BLaER1 treated with 17β-estradiol and CSF1 and Interleukin-3, amounts not matched to agents 10 nM and 100 nM (cell line): Measurements from ENCODE around the gene SASH1.

ENCODE experiments used
- H3K27ac ChIP-seq, 11 experiments: shearing (Covaris generic); formaldehyde crosslinking; 2 replicates each; pipeline ENCODE4 v1.8.1; 2022
- H3K27me3 ChIP-seq, 11 experiments: shearing (Covaris generic); formaldehyde crosslinking; 2 replicates each; pipeline ENCODE4 v1.8.1; 2022
- H3K36me3 ChIP-seq, 11 experiments: shearing (Covaris generic); formaldehyde crosslinking; 2 replicates each; pipeline ENCODE4 v1.8.1; 2022
- H3K4me1 ChIP-seq, 10 experiments: shearing (Covaris generic); formaldehyde crosslinking; 2 replicates each; pipeline ENCODE4 v1.8.1; 2022
- H3K4me2 ChIP-seq, 11 experiments: shearing (Covaris generic); formaldehyde crosslinking; 2 replicates each; pipeline ENCODE4 v1.8.1; 2022
- H3K4me3 ChIP-seq, 10 experiments: shearing (Covaris generic); formaldehyde crosslinking; 2 replicates each; pipeline ENCODE4 v1.8.1; 2022
- H3K9ac ChIP-seq, 11 experiments: shearing (Covaris generic); formaldehyde crosslinking; 2 replicates each; pipeline ENCODE4 v1.8.1; 2022
- H3K9me3 ChIP-seq, 11 experiments: shearing (Covaris generic); formaldehyde crosslinking; replicated peaks in 1 of 11; 2 replicates each; pipeline ENCODE4 v1.8.1; 2022
- H4K20me1 ChIP-seq, 11 experiments: shearing (Covaris generic); formaldehyde crosslinking; 2 replicates each; pipeline ENCODE4 v1.8.1; 2022
- Cebpa-rat ChIP-seq, 11 experiments: shearing (Covaris generic); IDR thresholded peaks; 2 replicates each; pipeline ENCODE4 v1.8.1; 2022

Gene SASH1

GRCh38 chr6:148443798-148444560 is 101.3 kb downstream of the SASH1 start:
- Histone ChIP-seq H3K27ac (no peak overlapping the region), H3K9ac (no peak overlapping the region), H3K4me2 (no peak overlapping the region), H3K36me3 (peaks cover 0 to 7% (median 0%) of the 10 kb centered on the region in 11 experiments; a peak in 2 of 22 replicates), H3K9me3 (no peaks in the 10 kb centered on the region), H4K20me1 (no peaks in the 10 kb centered on the region; a peak in 2 of 22 replicates), H3K4me3 (no peak overlapping the region), H3K4me1 (peaks cover 8 to 54% (median 17%) of the 10 kb centered on the region in 10 experiments), H3K27me3 (peaks cover 0 to 10% (median 0%) of the 10 kb centered on the region in 11 experiments; a peak in 3 of 22 replicates)
- TF ChIP-seq Cebpa-rat (IDR thresholded peaks at IDR 0.05) = no peak

DNA sequence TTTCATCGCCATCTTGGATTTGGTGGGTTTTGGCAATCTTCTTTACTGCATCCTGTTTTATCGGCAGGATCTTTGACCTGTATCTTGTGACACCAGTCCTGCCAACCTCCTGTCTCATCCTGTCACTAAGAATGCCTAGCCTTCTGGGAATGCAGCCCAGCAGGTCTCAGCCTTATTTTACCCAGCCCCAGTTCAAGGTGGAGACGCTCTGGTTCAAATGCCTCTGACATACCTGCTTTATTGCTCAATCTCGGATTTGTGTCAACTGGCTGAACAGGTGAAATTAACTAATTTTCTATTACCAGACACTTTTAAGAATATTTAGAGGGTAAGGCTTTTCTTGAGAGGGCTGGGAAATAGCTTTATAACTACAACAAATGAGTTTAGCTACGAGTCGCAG is 102.5 kb downstream of the SASH1 start:
- no peak overlapping the region for H3K9ac ChIP-seq
- peaks cover 0 to 15% (median 1%) of the 10 kb centered on the region in 11 experiments; a peak in 7 of 22 replicates for H3K27me3 ChIP-seq
- no peaks in the 10 kb centered on the region for H3K9me3 ChIP-seq
- H3K4me1 ChIP-seq = peaks cover 8 to 65% (median 18%) of the 10 kb centered on the region in 10 experiments
- H3K27ac ChIP-seq = no peak overlapping the region
- peaks cover 0 to 7% (median 0%) of the 10 kb centered on the region in 11 experiments; a peak in 2 of 22 replicates for H3K36me3 ChIP-seq
- no peak for TF ChIP-seq Cebpa-rat (IDR thresholded peaks at IDR 0.05)
- H4K20me1 ChIP-seq = no peaks in the 10 kb centered on the region; a peak in 3 of 22 replicates
- no peak overlapping the region for H3K4me3 ChIP-seq
- no peak overlapping the region for H3K4me2 ChIP-seq

- TF ChIP-seq Cebpa-rat (IDR thresholded peaks at IDR 0.05) = no peak
- no peak overlapping the region for H3K4me3 ChIP-seq
- H3K4me2 ChIP-seq = no peak overlapping the region
- peaks cover 0 to 20% (median 4%) of the 10 kb centered on the region in 11 experiments; a peak in 9 of 22 replicates for H3K27me3 ChIP-seq
- peaks cover 8 to 65% (median 18%) of the 10 kb centered on the region in 10 experiments for H3K4me1 ChIP-seq
- peaks cover 0 to 7% (median 0%) of the 10 kb centered on the region in 11 experiments; a peak in 1 of 22 replicates for H3K36me3 ChIP-seq
- H3K9ac ChIP-seq = no peak overlapping the region
- H4K20me1 ChIP-seq = no peaks in the 10 kb centered on the region; a peak in 3 of 22 replicates
- H3K27ac ChIP-seq = no peak overlapping the region
- H3K9me3 ChIP-seq = no peaks in the 10 kb centered on the region
Measured at GRCh38 chr6:148445620-148446019, 103.0 kb downstream of the SASH1 start.

- peaks cover 6 to 65% (median 17%) of the 10 kb centered on the region in 10 experiments for H3K4me1 ChIP-seq
Measured at GRCh38 chr6:148446681-148447080, 104.0 kb downstream of the SASH1 start.

DNA sequence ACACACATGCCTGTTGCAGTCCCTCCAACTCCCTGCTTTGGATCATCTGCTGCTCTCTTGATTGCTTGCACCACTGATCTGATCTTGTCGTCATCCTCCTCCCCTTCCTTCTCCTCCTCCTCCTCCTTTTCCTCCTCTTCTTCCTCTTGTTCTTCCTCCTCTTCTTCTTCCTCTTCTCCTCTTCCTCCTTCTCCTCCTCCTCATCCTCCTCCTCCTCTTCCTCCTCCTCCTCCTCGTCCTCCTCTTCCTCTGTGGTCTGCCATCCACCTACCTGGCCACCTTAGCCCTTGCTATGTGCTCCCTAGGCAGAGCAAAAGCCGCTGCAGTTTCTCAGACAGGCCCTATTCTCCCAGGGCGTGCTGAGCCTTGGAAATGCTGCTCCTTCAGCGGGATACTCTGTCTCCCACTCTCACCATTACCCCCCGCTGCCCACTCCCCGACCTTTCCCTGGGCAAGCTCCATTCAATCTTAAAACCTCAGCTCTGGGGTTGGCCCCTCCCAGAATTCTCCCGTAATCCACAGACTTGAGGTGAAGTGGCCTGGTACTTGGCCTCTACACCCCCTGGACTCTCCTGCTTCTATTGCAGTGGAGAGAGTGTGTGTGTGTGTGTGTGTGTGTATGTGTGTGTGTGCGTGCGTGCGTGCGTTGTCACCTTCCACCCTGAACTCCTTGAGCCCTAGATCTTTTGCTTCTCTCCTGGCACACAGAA is 105.0 kb downstream of the SASH1 start:
- Histone ChIP-seq H4K20me1 (peaks cover 0 to 5% (median 0%) of the 10 kb centered on the region in 11 experiments; a peak in 4 of 22 replicates), H3K9ac (no peak overlapping the region; a peak in 1 of 22 replicates), H3K4me2 (peak overlapping the region in 3 of 11 experiments; percentile 42 to 77 (median 49); a peak in 6 of 22 replicates), H3K9me3 (no peaks in the 10 kb centered on the region), H3K4me3 (no peak overlapping the region), H3K27ac (0 out of 22 replicates have a peak overlapping the region, but pooled peaks of 1 of the 11 experiments have one; percentile 6), H3K36me3 (peaks cover 0 to 7% (median 0%) of the 10 kb centered on the region in 11 experiments; a peak in 2 of 22 replicates), H3K27me3 (peaks cover 0 to 31% (median 5%) of the 10 kb centered on the region in 11 experiments; a peak in 12 of 22 replicates), H3K4me1 (peaks cover 15 to 64% (median 21%) of the 10 kb centered on the region in 10 experiments)
- TF ChIP-seq Cebpa-rat (IDR thresholded peaks at IDR 0.05) = no peak

More at GRCh38 chr6:148446681-148447080, 104.0 kb downstream of the SASH1 start:
- Histone ChIP-seq H4K20me1 (no peaks in the 10 kb centered on the region; a peak in 3 of 22 replicates), H3K9ac (no peak overlapping the region), H3K27me3 (peaks cover 0 to 24% (median 5%) of the 10 kb centered on the region in 11 experiments; a peak in 11 of 22 replicates), H3K27ac (no peak overlapping the region), H3K36me3 (peaks cover 0 to 7% (median 0%) of the 10 kb centered on the region in 11 experiments; a peak in 1 of 22 replicates), H3K9me3 (no peaks in the 10 kb centered on the region), H3K4me2 (peak overlapping the region in 2 of 11 experiments; percentile 38 to 77; a peak in 4 of 22 replicates), H3K4me3 (no peak overlapping the region)
- TF ChIP-seq Cebpa-rat (IDR thresholded peaks at IDR 0.05) = no peak

GRCh38 chr6:148448369-148449012 is 105.9 kb downstream of the SASH1 start:
- peak overlapping the region in 5 of 11 experiments; percentile 9 to 77 (median 42); a peak in 9 of 22 replicates for H3K4me2 ChIP-seq
- H3K27me3 ChIP-seq = peaks cover 0 to 39% (median 11%) of the 10 kb centered on the region in 11 experiments; a peak in 13 of 22 replicates
- peaks cover 17 to 62% (median 22%) of the 10 kb centered on the region in 10 experiments for H3K4me1 ChIP-seq
- H3K36me3 ChIP-seq = peaks cover 0 to 9% (median 0%) of the 10 kb centered on the region in 11 experiments; a peak in 2 of 22 replicates
- no peak overlapping the region; a peak in 1 of 22 replicates for H3K27ac ChIP-seq
- no peaks in the 10 kb centered on the region for H3K9me3 ChIP-seq
- no peak overlapping the region for H3K4me3 ChIP-seq
- no peak for TF ChIP-seq Cebpa-rat (IDR thresholded peaks at IDR 0.05)
- peaks cover 0 to 5% (median 0%) of the 10 kb centered on the region in 11 experiments; a peak in 6 of 22 replicates for H4K20me1 ChIP-seq
- H3K9ac ChIP-seq = no peak overlapping the region

DNA sequence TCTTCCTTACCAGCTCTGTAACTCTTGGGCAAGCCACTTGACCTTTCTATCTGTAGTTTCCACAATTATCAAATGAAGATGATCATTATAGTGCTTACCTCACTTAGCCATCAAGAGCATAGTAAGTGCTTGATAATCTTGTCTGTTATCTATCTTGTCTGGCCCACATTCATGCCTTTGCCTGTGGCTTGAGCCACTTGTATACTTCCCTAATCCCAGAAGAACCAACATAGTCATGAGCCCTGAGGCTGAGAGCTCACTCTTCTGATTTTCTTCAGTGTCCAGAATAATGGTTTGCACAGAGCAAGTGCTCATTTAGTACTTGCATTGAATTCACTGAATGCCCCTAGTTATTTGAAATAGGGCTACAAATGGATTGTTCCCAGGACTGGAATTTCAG is 108.2 kb downstream of the SASH1 start:
- peak overlapping the region in 8 of 11 experiments; percentile 58 to 75 (median 70); a peak in 10 of 22 replicates for H3K4me2 ChIP-seq
- H3K4me1 ChIP-seq = peaks cover 17 to 74% (median 22%) of the 10 kb centered on the region in 10 experiments
- no peak overlapping the region for H3K9ac ChIP-seq
- H3K27ac ChIP-seq = no peak overlapping the region
- H4K20me1 ChIP-seq = peaks cover 0 to 11% (median 0%) of the 10 kb centered on the region in 11 experiments; a peak in 9 of 22 replicates
- H3K4me3 ChIP-seq = no peak overlapping the region
- H3K27me3 ChIP-seq = peaks cover 0 to 53% (median 23%) of the 10 kb centered on the region in 11 experiments; a peak in 13 of 22 replicates
- no peaks in the 10 kb centered on the region for H3K9me3 ChIP-seq
- H3K36me3 ChIP-seq = peaks cover 0 to 9% (median 0%) of the 10 kb centered on the region in 11 experiments; a peak in 2 of 22 replicates
- no peak for TF ChIP-seq Cebpa-rat (IDR thresholded peaks at IDR 0.05)

DNA sequence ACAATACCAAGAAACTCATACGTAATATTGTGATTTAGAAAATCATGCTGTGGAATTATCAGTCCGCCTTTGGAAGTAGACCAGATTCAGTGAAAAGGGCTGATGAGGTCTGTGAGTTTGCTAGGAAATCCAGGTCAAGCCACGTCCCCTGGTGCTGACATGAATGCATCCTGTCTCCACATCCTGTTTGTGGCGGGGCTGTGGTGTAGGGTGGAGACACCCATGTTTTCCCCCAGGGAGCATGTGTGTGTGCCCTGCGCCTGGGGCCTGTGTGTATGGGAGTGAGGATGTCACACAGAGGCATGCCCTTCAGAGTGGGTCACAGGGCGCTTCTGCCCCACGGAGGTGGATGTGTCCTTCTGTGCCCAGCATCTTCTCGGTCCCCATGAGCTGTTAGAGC is 109.1 kb downstream of the SASH1 start:
- Histone ChIP-seq H3K27me3 (peaks cover 0 to 53% (median 23%) of the 10 kb centered on the region in 11 experiments; a peak in 13 of 22 replicates), H3K27ac (no peak overlapping the region), H3K36me3 (peaks cover 0 to 9% (median 0%) of the 10 kb centered on the region in 11 experiments; a peak in 2 of 22 replicates), H3K4me1 (peaks cover 17 to 71% (median 22%) of the 10 kb centered on the region in 10 experiments), H3K4me3 (no peak overlapping the region), H3K9ac (no peak overlapping the region), H3K4me2 (peak overlapping the region; percentile 58 to 75 (median 68)), H4K20me1 (peaks cover 0 to 11% (median 0%) of the 10 kb centered on the region in 11 experiments; a peak in 9 of 22 replicates), H3K9me3 (no peaks in the 10 kb centered on the region)
- TF ChIP-seq Cebpa-rat (IDR thresholded peaks at IDR 0.05) = no peak
